Activated effector memory CD4-positive, alpha-beta T cell treated with anti-CD3 and anti-CD28 coated beads, Interleukin-2, amount 50 U/mL, for 16 hours (primary cell): ENCODE results near the gene KLHL17.

Experiments used
- DNase-seq: peaks from one replicate; pipeline ENCODE4 v3.0.0-alpha.2; 2020

The KLHL17 gene

GRCh38 chr1:923131-923990, 37.0 kb upstream of the KLHL17 start, which contains the start of gene SAMD11:
Gene SAMD11 (plus strand): TSS chr1:923923. CDS start chr1:924432, 509 bp downstream.
- DNase-seq = peak; percentile 86

- DNase-seq = no peak
Measured at GRCh38 chr1:923991-924655, 36.3 kb upstream of the KLHL17 start.

GRCh38 chr1:924656-925560, 35.5 kb upstream of the KLHL17 start:
- DNase-seq = no peak

GRCh38 chr1:925561-926421, 34.6 kb upstream of the KLHL17 start:
- DNase-seq = no peak

- no peak for DNase-seq
Measured at GRCh38 chr1:927234-927633, 33.1 kb upstream of the KLHL17 start.

- no peak for DNase-seq
Measured at GRCh38 chr1:927748-928147, 32.6 kb upstream of the KLHL17 start.

GRCh38 chr1:928825-929661, 31.3 kb upstream of the KLHL17 start:
- no peak for DNase-seq

- no peak for DNase-seq
Measured at GRCh38 chr1:929712-930632, 30.4 kb upstream of the KLHL17 start.

- DNase-seq = no peak
Measured at GRCh38 chr1:930633-931138, 29.7 kb upstream of the KLHL17 start.

GRCh38 chr1:931380-932172, 28.8 kb upstream of the KLHL17 start:
- DNase-seq = no peak

GRCh38 chr1:932173-932510, 28.2 kb upstream of the KLHL17 start:
- DNase-seq = no peak

GRCh38 chr1:932776-933602, 27.4 kb upstream of the KLHL17 start:
- DNase-seq = no peak

GRCh38 chr1:933603-933940, 26.8 kb upstream of the KLHL17 start:
- no peak for DNase-seq

GRCh38 chr1:934991-935750, 25.2 kb upstream of the KLHL17 start:
- no peak for DNase-seq

- no peak for DNase-seq
Measured at GRCh38 chr1:935751-936231, 24.6 kb upstream of the KLHL17 start.

- no peak for DNase-seq
Measured at GRCh38 chr1:936348-937264, 23.8 kb upstream of the KLHL17 start.
